HEK293 (cell line): ENCODE results near the gene ITPKB.

Source experiments
- KLF1 ChIP-seq: fragments of 450-650 bp; formaldehyde crosslinking; IDR thresholded peaks from 2 replicates; pipeline ENCODE4 v1.5.1; 2016; ENCODE audit warnings: missing biosample characterization, missing genetic modification characterization
- KLF9 ChIP-seq: fragments of 450-650 bp; formaldehyde crosslinking; IDR thresholded peaks from 2 replicates; pipeline ENCODE4 v1.5.1; 2016; ENCODE audit warnings: missing biosample characterization, missing genetic modification characterization, low read depth
- MEIS1 ChIP-seq: sonication (generic); formaldehyde crosslinking; IDR thresholded peaks from 2 replicates; pipeline ENCODE4 v1.8.1; 2022; ENCODE audit warnings: missing genetic modification reagents, mild to moderate bottlenecking, borderline replicate concordance
- RBAK ChIP-seq: fragments of 450-650 bp; formaldehyde crosslinking; IDR thresholded peaks from 2 replicates; pipeline ENCODE4 v1.5.1; 2016; ENCODE audit warnings: missing biosample characterization, missing genetic modification characterization
- SP3 ChIP-seq: fragments of 450-650 bp; formaldehyde crosslinking; IDR thresholded peaks from 2 replicates; pipeline ENCODE4 v1.5.1; 2016; ENCODE audit warnings: missing biosample characterization, missing genetic modification characterization
- ZFHX2 ChIP-seq: fragments of 450-650 bp; formaldehyde crosslinking; conservative IDR thresholded peaks from 2 replicates; pipeline ENCODE4 v1.5.1; 2016; ENCODE audit warnings: missing biosample characterization, missing genetic modification characterization
- ZFP3 ChIP-seq: fragments of 450-650 bp; formaldehyde crosslinking; IDR thresholded peaks from 2 replicates; pipeline ENCODE4 v1.5.1; 2016; ENCODE audit warnings: low read depth, missing biosample characterization, missing genetic modification characterization
- ZNF140 ChIP-seq: fragments of 450-650 bp; formaldehyde crosslinking; IDR thresholded peaks from 2 replicates; pipeline ENCODE4 v1.5.1; 2016; ENCODE audit warnings: missing biosample characterization, missing genetic modification characterization
- ZNF202 ChIP-seq: fragments of 450-650 bp; formaldehyde crosslinking; IDR thresholded peaks from 2 replicates; pipeline ENCODE4 v1.5.1; 2016; ENCODE audit warnings: missing biosample characterization, missing genetic modification characterization, borderline replicate concordance
- ZNF239 ChIP-seq: fragments of 450-650 bp; formaldehyde crosslinking; IDR thresholded peaks from 2 replicates; pipeline ENCODE4 v1.5.1; 2016; ENCODE audit warnings: missing biosample characterization, missing genetic modification characterization
- ZNF274 ChIP-seq, 2 experiments: fragments of 200-500 bp in 1 of 2; fragments of 450-650 bp in 1 of 2; sonication (Bioruptor generic) in 1 of 2; formaldehyde crosslinking in 1 of 2; IDR thresholded peaks; 2 replicates each; pipeline versions ENCODE4 v1.5.1 to v1.6.1; 2014 to 2016; ENCODE audit warnings: borderline replicate concordance in 1 of 2, inconsistent platforms in 1 of 2, low read length in 1 of 2, missing biosample characterization in 1 of 2, missing genetic modification characterization in 1 of 2
- ZNF335 ChIP-seq: fragments of 450-650 bp; formaldehyde crosslinking; conservative IDR thresholded peaks from 2 replicates; pipeline ENCODE4 v1.5.1; 2016; ENCODE audit warnings: missing biosample characterization, missing genetic modification characterization
- ZNF366 ChIP-seq: fragments of 450-650 bp; formaldehyde crosslinking; conservative IDR thresholded peaks from 2 replicates; pipeline ENCODE4 v1.5.1; 2016; ENCODE audit warnings: missing biosample characterization, missing genetic modification characterization
- ZNF426 ChIP-seq: fragments of 450-650 bp; formaldehyde crosslinking; IDR thresholded peaks from 2 replicates; pipeline ENCODE4 v1.5.1; 2017; ENCODE audit warnings: missing biosample characterization, missing genetic modification characterization, mild to moderate bottlenecking, inconsistent platforms, moderate library complexity
- ZNF561 ChIP-seq: fragments of 450-650 bp; IDR thresholded peaks from 2 replicates; pipeline ENCODE4 v1.5.1; 2018; ENCODE audit warnings: missing biosample characterization, missing genetic modification characterization, borderline replicate concordance
- ZNF596 ChIP-seq: fragments of 450-650 bp; IDR thresholded peaks from 2 replicates; pipeline ENCODE4 v1.5.0; 2018; ENCODE audit warnings: missing biosample characterization, mild to moderate bottlenecking, missing genetic modification characterization, moderate library complexity
- ZNF623 ChIP-seq: fragments of 450-650 bp; formaldehyde crosslinking; IDR thresholded peaks from 2 replicates; pipeline ENCODE4 v1.5.1; 2016; ENCODE audit warnings: missing biosample characterization, missing genetic modification characterization
- ZNF747 ChIP-seq: fragments of 450-650 bp; formaldehyde crosslinking; IDR thresholded peaks from 2 replicates; pipeline ENCODE4 v1.5.1; 2016; ENCODE audit warnings: missing biosample characterization, missing genetic modification characterization
- TF ChIP-seq, protein P1 (sequence below): fragments of 450-650 bp; formaldehyde crosslinking; IDR thresholded peaks from 2 replicates; pipeline ENCODE4 v1.5.1; 2016; ENCODE audit warnings: missing biosample characterization, missing genetic modification characterization
- TF ChIP-seq, protein P2 (sequence below): fragments of 450-650 bp; formaldehyde crosslinking; IDR thresholded peaks from 2 replicates; pipeline ENCODE4 v1.5.1; 2016; ENCODE audit warnings: missing biosample characterization, missing genetic modification characterization
- TF ChIP-seq, protein P3 (sequence below): fragments of 450-650 bp; formaldehyde crosslinking; conservative IDR thresholded peaks from 2 replicates; pipeline ENCODE4 v1.5.1; 2016; ENCODE audit warnings: low read depth, missing biosample characterization, missing genetic modification characterization
- TF ChIP-seq, protein P4 (sequence below): fragments of 450-650 bp; IDR thresholded peaks from 2 replicates; pipeline ENCODE4 v1.5.1; 2018; ENCODE audit warnings: missing biosample characterization, mild to moderate bottlenecking, missing genetic modification characterization
- TF ChIP-seq, protein P5 (sequence below): fragments of 450-650 bp; formaldehyde crosslinking; IDR thresholded peaks from 2 replicates; pipeline ENCODE4 v1.5.1; 2016; ENCODE audit warnings: missing biosample characterization, missing genetic modification characterization
- TF ChIP-seq, protein P6 (sequence below): fragments of 450-650 bp; formaldehyde crosslinking; IDR thresholded peaks from 2 replicates; pipeline ENCODE4 v1.5.1; 2016; ENCODE audit warnings: missing biosample characterization, missing genetic modification characterization
- TF ChIP-seq, protein P7 (sequence below): fragments of 450-650 bp; formaldehyde crosslinking; IDR thresholded peaks from 2 replicates; pipeline ENCODE4 v1.5.1; 2016; ENCODE audit warnings: missing biosample characterization, missing genetic modification characterization

Gene ITPKB

DNA sequence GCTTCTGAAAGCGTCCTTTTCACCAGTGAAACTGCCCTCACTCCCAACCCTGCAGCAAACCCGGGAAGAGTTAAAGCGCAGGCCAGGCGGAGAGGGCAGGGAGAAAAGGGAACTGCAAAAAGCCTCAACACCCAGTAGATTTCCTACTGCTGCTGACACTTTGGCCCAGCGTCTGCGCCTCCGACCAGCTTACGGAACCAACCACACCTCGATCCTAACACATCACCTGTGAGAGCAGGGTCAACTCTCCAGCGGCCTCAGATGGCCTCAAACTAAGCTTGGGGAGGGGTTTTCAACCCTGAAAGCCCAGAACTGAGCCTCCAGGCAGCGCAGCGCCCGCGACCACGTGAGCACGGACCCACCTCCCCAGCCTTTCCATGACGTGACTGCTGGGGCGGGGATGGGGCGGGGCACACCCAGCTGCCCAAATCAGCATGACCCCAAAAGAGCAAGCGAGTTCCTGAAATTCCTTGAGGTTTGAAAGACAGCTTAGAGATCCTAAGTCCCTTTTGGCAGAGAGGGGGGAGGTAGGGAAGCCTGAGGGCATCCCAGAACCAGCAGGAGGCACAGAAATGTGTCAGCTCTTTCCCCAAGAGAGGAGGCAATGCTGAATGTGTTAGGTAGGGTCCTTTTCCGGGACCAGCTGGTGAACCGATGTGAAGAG lies 59.1 kb downstream of the ITPKB start (continued):
- TF ChIP-seq, protein P1, sequence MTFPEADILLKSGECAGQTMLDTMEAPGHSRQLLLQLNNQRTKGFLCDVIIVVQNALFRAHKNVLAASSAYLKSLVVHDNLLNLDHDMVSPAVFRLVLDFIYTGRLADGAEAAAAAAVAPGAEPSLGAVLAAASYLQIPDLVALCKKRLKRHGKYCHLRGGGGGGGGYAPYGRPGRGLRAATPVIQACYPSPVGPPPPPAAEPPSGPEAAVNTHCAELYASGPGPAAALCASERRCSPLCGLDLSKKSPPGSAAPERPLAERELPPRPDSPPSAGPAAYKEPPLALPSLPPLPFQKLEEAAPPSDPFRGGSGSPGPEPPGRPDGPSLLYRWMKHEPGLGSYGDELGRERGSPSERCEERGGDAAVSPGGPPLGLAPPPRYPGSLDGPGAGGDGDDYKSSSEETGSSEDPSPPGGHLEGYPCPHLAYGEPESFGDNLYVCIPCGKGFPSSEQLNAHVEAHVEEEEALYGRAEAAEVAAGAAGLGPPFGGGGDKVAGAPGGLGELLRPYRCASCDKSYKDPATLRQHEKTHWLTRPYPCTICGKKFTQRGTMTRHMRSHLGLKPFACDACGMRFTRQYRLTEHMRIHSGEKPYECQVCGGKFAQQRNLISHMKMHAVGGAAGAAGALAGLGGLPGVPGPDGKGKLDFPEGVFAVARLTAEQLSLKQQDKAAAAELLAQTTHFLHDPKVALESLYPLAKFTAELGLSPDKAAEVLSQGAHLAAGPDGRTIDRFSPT (tag by site-specific recombination) = peak; percentile 3; the same call in 1 of the 2 replicates
- TF ChIP-seq ZNF274 (IDR thresholded peaks at IDR 0.05; ENCODE audit: low read length) (no peak), ZNF274 (tag by site-specific recombination; IDR thresholded peaks at IDR 0.05; ENCODE audit: borderline replicate concordance) (no peak), ZNF239 (tag by site-specific recombination) (no peak), KLF1 (tag by site-specific recombination) (peak; percentile 96), ZNF426 (tag by site-specific recombination) (no peak), KLF9 (tag by site-specific recombination) (peak; percentile 92), ZNF335 (tag by site-specific recombination) (peak; percentile 69), ZNF140 (no peak), ZNF747 (tag by site-specific recombination) (no peak), ZNF366 (peak; percentile 32; the same call in 1 of the 2 replicates), ZNF202 (tag by site-specific recombination) (no peak), RBAK (no peak), ZNF561 (tag by site-specific recombination) (no peak), ZNF596 (no peak), ZFHX2 (peak; percentile 39; the same call in 1 of the 2 replicates), MEIS1 (CRISPR knock-in tag) (no peak), SP3 (tag by site-specific recombination) (peak; percentile 79), ZNF623 (tag by site-specific recombination) (no peak), ZFP3 (tag by site-specific recombination) (no peak)
- TF ChIP-seq, protein P2, sequence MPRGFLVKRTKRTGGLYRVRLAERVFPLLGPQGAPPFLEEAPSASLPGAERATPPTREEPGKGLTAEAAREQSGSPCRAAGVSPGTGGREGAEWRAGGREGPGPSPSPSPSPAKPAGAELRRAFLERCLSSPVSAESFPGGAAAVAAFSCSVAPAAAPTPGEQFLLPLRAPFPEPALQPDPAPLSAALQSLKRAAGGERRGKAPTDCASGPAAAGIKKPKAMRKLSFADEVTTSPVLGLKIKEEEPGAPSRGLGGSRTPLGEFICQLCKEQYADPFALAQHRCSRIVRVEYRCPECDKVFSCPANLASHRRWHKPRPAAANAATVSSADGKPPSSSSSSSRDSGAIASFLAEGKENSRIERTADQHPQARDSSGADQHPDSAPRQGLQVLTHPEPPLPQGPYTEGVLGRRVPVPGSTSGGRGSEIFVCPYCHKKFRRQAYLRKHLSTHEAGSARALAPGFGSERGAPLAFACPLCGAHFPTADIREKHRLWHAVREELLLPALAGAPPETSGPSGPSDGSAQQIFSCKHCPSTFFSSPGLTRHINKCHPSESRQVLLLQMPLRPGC (tag by site-specific recombination) = no peak
- TF ChIP-seq, protein P3, sequence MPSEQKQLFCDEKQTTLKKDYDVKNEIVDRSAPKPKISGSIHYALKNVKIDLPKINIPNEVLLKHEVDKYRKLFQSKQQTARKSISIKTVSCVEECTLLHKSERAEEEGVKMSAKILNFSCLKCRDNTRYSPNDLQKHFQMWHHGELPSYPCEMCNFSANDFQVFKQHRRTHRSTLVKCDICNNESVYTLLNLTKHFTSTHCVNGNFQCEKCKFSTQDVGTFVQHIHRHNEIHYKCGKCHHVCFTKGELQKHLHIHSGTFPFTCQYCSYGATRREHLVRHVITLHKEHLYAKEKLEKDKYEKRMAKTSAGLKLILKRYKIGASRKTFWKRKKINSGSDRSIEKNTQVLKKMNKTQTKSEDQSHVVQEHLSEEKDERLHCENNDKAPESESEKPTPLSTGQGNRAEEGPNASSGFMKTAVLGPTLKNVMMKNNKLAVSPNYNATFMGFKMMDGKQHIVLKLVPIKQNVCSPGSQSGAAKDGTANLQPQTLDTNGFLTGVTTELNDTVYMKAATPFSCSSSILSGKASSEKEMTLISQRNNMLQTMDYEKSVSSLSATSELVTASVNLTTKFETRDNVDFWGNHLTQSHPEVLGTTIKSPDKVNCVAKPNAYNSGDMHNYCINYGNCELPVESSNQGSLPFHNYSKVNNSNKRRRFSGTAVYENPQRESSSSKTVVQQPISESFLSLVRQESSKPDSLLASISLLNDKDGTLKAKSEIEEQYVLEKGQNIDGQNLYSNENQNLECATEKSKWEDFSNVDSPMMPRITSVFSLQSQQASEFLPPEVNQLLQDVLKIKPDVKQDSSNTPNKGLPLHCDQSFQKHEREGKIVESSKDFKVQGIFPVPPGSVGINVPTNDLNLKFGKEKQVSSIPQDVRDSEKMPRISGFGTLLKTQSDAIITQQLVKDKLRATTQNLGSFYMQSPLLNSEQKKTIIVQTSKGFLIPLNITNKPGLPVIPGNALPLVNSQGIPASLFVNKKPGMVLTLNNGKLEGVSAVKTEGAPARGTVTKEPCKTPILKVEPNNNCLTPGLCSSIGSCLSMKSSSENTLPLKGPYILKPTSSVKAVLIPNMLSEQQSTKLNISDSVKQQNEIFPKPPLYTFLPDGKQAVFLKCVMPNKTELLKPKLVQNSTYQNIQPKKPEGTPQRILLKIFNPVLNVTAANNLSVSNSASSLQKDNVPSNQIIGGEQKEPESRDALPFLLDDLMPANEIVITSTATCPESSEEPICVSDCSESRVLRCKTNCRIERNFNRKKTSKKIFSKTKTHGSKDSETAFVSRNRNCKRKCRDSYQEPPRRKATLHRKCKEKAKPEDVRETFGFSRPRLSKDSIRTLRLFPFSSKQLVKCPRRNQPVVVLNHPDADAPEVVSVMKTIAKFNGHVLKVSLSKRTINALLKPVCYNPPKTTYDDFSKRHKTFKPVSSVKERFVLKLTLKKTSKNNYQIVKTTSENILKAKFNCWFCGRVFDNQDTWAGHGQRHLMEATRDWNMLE = no peak
- TF ChIP-seq, protein P4, sequence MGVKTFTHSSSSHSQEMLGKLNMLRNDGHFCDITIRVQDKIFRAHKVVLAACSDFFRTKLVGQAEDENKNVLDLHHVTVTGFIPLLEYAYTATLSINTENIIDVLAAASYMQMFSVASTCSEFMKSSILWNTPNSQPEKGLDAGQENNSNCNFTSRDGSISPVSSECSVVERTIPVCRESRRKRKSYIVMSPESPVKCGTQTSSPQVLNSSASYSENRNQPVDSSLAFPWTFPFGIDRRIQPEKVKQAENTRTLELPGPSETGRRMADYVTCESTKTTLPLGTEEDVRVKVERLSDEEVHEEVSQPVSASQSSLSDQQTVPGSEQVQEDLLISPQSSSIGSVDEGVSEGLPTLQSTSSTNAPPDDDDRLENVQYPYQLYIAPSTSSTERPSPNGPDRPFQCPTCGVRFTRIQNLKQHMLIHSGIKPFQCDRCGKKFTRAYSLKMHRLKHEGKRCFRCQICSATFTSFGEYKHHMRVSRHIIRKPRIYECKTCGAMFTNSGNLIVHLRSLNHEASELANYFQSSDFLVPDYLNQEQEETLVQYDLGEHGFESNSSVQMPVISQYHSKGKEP (tag by site-specific recombination) = no peak
- TF ChIP-seq, protein P5, sequence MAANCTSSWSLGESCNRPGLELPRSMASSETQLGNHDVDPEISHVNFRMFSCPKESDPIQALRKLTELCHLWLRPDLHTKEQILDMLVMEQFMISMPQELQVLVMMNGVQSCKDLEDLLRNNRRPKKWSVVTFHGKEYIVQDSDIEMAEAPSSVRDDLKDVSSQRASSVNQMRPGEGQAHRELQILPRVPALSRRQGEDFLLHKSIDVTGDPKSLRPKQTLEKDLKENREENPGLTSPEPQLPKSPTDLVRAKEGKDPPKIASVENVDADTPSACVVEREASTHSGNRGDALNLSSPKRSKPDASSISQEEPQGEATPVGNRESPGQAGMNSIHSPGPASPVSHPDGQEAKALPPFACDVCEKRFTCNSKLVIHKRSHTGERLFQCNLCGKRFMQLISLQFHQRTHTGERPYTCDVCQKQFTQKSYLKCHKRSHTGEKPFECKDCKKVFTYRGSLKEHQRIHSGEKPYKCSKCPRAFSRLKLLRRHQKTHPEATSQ (tag by site-specific recombination) = no peak
- TF ChIP-seq, protein P6, sequence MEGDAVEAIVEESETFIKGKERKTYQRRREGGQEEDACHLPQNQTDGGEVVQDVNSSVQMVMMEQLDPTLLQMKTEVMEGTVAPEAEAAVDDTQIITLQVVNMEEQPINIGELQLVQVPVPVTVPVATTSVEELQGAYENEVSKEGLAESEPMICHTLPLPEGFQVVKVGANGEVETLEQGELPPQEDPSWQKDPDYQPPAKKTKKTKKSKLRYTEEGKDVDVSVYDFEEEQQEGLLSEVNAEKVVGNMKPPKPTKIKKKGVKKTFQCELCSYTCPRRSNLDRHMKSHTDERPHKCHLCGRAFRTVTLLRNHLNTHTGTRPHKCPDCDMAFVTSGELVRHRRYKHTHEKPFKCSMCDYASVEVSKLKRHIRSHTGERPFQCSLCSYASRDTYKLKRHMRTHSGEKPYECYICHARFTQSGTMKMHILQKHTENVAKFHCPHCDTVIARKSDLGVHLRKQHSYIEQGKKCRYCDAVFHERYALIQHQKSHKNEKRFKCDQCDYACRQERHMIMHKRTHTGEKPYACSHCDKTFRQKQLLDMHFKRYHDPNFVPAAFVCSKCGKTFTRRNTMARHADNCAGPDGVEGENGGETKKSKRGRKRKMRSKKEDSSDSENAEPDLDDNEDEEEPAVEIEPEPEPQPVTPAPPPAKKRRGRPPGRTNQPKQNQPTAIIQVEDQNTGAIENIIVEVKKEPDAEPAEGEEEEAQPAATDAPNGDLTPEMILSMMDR = no peak
- TF ChIP-seq, protein P7, sequence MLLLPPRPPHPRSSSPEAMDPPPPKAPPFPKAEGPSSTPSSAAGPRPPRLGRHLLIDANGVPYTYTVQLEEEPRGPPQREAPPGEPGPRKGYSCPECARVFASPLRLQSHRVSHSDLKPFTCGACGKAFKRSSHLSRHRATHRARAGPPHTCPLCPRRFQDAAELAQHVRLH = no peak
